Upper lobe of right lung (tissue), 1 donor: ENCODE measurements around the gene CFAP20. TPM values are rescaled to one million over a fixed set of nuclear protein-coding genes. Genes with fewer than 3 reads are reported as not detected.

ENCODE experiments used
- ATAC-seq: fragments of 200-7000 bp; cut with Tn5 transposase; one replicate; pipeline ENCODE4 v1.9.1; 2020; ENCODE audit warnings: mild to moderate bottlenecking, moderate library complexity
- DNase-seq: peaks from one replicate; pipeline ENCODE4 v3.0.0-alpha.2; 2020
- H3K27ac ChIP-seq: fragments of 200-600 bp; one replicate; pipeline ENCODE4 v1.8.0; 2022
- H3K27me3 ChIP-seq: fragments of 200-600 bp; one replicate; pipeline ENCODE4 v1.8.0; 2022; ENCODE audit warnings: mild to moderate bottlenecking
- H3K36me3 ChIP-seq: fragments of 200-600 bp; one replicate; pipeline ENCODE4 v1.8.0; 2022
- H3K4me1 ChIP-seq: fragments of 200-600 bp; one replicate; pipeline ENCODE4 v1.8.0; 2022
- H3K4me3 ChIP-seq: fragments of 200-600 bp; one replicate; pipeline ENCODE4 v1.8.0; 2022; ENCODE audit warnings: mild to moderate bottlenecking
- H3K9me3 ChIP-seq: fragments of 200-600 bp; one replicate; pipeline ENCODE4 v1.8.0; 2022
- intact Hi-C: fragments of 100-400 bp; cut with DNase I; formaldehyde crosslinking; loops from one replicate; pipeline ENCODE4 v1.11.0; 2022
- total RNA-seq: library from RNA; stranded (reverse); fragmentation: NEBNext Ultra II Directional; extraction: Animal tissue kit (Norgen Biotek cat#: 25700); gene quantifications from one replicate; pipeline ENCODE4 v1.2.1, GENCODE V29; 2021
- TF ChIP-seq, protein P1 (sequence below): fragments of 200-600 bp; IDR thresholded peaks from one replicate; pipeline ENCODE4 v1.8.0; 2022; ENCODE audit warnings: antibody characterized with exemption
- donor health status: DM: no; HTN: yes; CAD: no; lungs with severe emphysema.

The CFAP20 gene
- total RNA-seq, 1 donor from 2014 or later = 24.8 TPM

- DNase-seq = no peak
- Histone ChIP-seq H3K36me3 (no peaks in the 10 kb centered on the region), H3K27ac (no peak overlapping the region), H3K9me3 (no peaks in the 10 kb centered on the region), H3K4me3 (no peak overlapping the region), H3K4me1 (no peaks in the 10 kb centered on the region), H3K27me3 (no peaks in the 10 kb centered on the region)
- TF ChIP-seq, protein P1, sequence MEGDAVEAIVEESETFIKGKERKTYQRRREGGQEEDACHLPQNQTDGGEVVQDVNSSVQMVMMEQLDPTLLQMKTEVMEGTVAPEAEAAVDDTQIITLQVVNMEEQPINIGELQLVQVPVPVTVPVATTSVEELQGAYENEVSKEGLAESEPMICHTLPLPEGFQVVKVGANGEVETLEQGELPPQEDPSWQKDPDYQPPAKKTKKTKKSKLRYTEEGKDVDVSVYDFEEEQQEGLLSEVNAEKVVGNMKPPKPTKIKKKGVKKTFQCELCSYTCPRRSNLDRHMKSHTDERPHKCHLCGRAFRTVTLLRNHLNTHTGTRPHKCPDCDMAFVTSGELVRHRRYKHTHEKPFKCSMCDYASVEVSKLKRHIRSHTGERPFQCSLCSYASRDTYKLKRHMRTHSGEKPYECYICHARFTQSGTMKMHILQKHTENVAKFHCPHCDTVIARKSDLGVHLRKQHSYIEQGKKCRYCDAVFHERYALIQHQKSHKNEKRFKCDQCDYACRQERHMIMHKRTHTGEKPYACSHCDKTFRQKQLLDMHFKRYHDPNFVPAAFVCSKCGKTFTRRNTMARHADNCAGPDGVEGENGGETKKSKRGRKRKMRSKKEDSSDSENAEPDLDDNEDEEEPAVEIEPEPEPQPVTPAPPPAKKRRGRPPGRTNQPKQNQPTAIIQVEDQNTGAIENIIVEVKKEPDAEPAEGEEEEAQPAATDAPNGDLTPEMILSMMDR = no peak
- intact Hi-C loops = no loop called here
- ATAC-seq = no peak
Measured at GRCh38 chr16:58152246-58152868, 23.2 kb upstream of the CFAP20 start.

DNA sequence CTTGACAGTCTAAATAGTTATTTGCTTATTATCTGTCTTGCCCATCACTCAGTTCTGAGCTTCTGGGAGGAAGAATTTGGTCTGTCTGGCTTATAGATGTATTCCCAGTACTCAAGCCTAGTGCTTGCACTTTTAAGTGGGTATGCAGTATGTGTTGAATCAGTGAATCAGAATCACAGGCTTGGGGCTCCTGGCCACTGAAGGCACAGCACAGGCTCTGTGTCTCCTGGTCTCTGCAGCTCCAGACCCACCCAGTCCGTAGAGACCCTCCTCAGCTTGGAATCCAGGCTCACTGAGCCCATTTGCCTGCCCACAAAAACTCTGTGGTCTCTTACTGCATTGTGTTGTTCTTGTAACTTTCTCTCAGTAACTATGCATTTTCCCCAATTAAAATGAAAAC lies 19.3 kb upstream of the CFAP20 start:
- intact Hi-C loops = no loop called here
- Histone ChIP-seq H3K27ac (no peak overlapping the region), H3K27me3 (no peaks in the 10 kb centered on the region), H3K9me3 (no peaks in the 10 kb centered on the region), H3K36me3 (no peaks in the 10 kb centered on the region), H3K4me1 (no peaks in the 10 kb centered on the region), H3K4me3 (no peak overlapping the region)
- TF ChIP-seq, protein P1 = no peak
- DNase-seq (no peak), ATAC-seq (no peak)

DNA sequence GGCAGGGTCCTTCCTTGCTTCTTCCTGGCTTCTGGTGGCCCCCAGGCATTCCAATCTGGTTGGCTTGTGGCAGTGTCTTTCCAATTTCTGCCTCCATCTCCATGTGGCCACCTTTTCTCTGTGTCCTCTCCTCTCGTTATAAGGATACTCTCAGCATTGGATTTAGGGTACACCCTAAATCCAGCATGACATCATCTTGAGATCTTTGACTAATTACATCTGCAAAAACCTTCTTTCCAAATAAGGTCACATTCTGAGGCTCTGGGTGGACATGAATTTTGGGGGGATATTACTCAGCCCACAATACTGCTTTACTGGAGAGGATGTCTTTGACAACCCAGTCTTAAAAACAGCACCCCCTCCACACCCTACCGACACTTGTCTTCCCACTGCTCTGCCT lies 18.9 kb upstream of the CFAP20 start:
- DNase-seq (no peak), ATAC-seq (no peak)
- intact Hi-C loops = no loop called here
- H3K4me3 ChIP-seq = no peak overlapping the region
- H3K4me1 ChIP-seq = no peaks in the 10 kb centered on the region
- no peak overlapping the region for H3K27ac ChIP-seq
- TF ChIP-seq, protein P1 = no peak
- H3K9me3 ChIP-seq = no peaks in the 10 kb centered on the region
- no peaks in the 10 kb centered on the region for H3K36me3 ChIP-seq
- H3K27me3 ChIP-seq = no peaks in the 10 kb centered on the region

- H3K9me3 ChIP-seq = peaks cover 3% of the 10 kb centered on the region
- intact Hi-C loops = no loop called here
- TF ChIP-seq, protein P1 = no peak
- ATAC-seq (no peak), DNase-seq (no peak)
- H3K27me3 ChIP-seq = no peaks in the 10 kb centered on the region
- H3K4me3 ChIP-seq = no peak overlapping the region
- H3K36me3 ChIP-seq = no peaks in the 10 kb centered on the region
- no peak overlapping the region for H3K27ac ChIP-seq
- H3K4me1 ChIP-seq = no peaks in the 10 kb centered on the region
Measured at GRCh38 chr16:58138852-58139251, 9.7 kb upstream of the CFAP20 start.

DNA sequence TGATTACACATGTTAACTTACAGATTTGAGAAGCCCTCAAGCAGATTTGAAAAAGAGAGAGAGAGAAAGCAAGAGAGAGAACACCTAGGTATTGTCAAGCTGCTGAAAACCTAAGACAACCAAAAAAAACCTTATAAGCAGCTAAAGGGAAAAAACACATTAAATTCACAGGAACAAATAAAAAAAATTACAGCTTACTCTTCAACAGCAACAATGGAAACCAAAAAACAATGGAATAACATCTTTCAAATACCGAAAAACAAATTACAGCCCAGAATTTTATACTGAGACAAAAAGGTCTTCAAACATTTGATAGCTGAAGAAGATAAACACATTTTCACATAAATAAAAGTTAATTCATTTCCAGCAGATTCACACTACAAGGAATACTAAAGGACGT lies 8.4 kb upstream of the CFAP20 start:
- peaks cover 3% of the 10 kb centered on the region for H3K9me3 ChIP-seq
- H3K4me1 ChIP-seq = no peaks in the 10 kb centered on the region
- no peaks in the 10 kb centered on the region for H3K27me3 ChIP-seq
- no peaks in the 10 kb centered on the region for H3K36me3 ChIP-seq
- H3K27ac ChIP-seq = no peak overlapping the region
- H3K4me3 ChIP-seq = no peak overlapping the region
- no peak for ATAC-seq
- no peak for DNase-seq
- intact Hi-C loops = no loop called here
- TF ChIP-seq, protein P1 = no peak

DNA sequence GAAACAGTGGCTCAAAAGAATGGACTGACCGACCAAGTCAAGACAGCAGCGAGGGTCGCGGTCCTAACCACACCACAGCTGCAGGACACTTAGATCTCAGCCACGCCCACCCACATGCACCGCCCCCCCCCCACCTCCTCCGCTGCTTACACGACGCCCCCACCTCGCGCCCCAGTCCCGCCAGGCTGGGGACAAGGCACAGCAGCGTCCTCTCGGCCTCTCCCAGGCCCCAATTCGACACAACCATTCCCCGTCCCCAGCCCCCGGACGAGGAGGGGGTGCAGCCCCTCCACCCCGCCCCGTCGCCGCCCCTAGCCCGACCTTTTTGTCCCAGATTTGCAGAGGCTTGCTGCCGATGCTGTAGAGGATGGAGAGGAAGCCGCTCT lies 477 bp downstream of the CFAP20 start:
- TF ChIP-seq, protein P1 = no peak
- Histone ChIP-seq H3K4me3 (peak overlapping the region; percentile 91), H3K9me3 (no peaks in the 10 kb centered on the region), H3K36me3 (no peaks in the 10 kb centered on the region), H3K4me1 (peaks cover 33% of the 10 kb centered on the region), H3K27ac (peak overlapping the region; percentile 88), H3K27me3 (no peaks in the 10 kb centered on the region)
- intact Hi-C loops = no loop called here
- peak; percentile 66 for DNase-seq
- no peak for ATAC-seq
